CD14-positive monocyte (primary cell): ENCODE data around the gene EPB41L4A. TPM values are rescaled to one million over a fixed set of nuclear protein-coding genes. Genes with fewer than 3 reads are reported as not detected.

Source experiments
- DNase-seq, 3 donors: peaks; one replicate each; pipeline ENCODE4 v3.0.0-alpha.2; 2011 to 2022
- H2AFZ ChIP-seq: 2 replicates; pipeline ENCODE4 v1.6.0; 2012; ENCODE audit warnings: mild to moderate bottlenecking, low read depth, low read length, inconsistent platforms; ENCODE audit not compliant: insufficient read depth, poor library complexity, severe bottlenecking
- H3K27ac ChIP-seq, 2 donors: 1 replicate in 1 of 2; 2 replicates in 1 of 2; pipeline ENCODE4 v1.5.1; 2012 to 2013; ENCODE audit warnings: low read length in 2 of 2, control low read depth in 1 of 2, inconsistent platforms in 1 of 2, low read depth in 1 of 2, mild to moderate bottlenecking in 1 of 2
- H3K27me3 ChIP-seq, 2 donors: one replicate each; pipeline versions ENCODE4 v1.6.0 to v1.6.1; 2011 to 2013; ENCODE audit warnings: low read length in 2 of 2; ENCODE audit not compliant: control insufficient read depth in 2 of 2, insufficient read depth in 2 of 2
- H3K36me3 ChIP-seq, 2 donors: replicated peaks in 1 of 2; 1 replicate in 1 of 2; 2 replicates in 1 of 2; pipeline versions ENCODE4 v1.5.1 to v1.6.1; 2012 to 2013; ENCODE audit warnings: low read length in 2 of 2, control low read depth in 1 of 2, inconsistent platforms in 1 of 2, mild to moderate bottlenecking in 1 of 2; ENCODE audit not compliant: insufficient read depth in 2 of 2, control insufficient read depth in 1 of 2
- H3K4me1 ChIP-seq, 2 donors: 1 replicate in 1 of 2; 2 replicates in 1 of 2; pipeline versions ENCODE4 v1.5.1 to v1.6.1; 2012 to 2013; ENCODE audit warnings: low read length in 2 of 2, control low read depth in 1 of 2, inconsistent platforms in 1 of 2, mild to moderate bottlenecking in 1 of 2, moderate library complexity in 1 of 2; ENCODE audit not compliant: insufficient read depth in 2 of 2, control insufficient read depth in 1 of 2
- H3K4me2 ChIP-seq: replicated peaks from 2 replicates; pipeline ENCODE3; 2012; ENCODE audit warnings: low read length, moderate library complexity, mild to moderate bottlenecking; ENCODE audit not compliant: poor library complexity, severe bottlenecking; ENCODE audit errors: extremely low read depth
- H3K4me3 ChIP-seq, 3 experiments: fragments of 200-600 bp in 1 of 3; sonication (generic) in 1 of 3; replicated peaks in 1 of 3; 1 replicate in 2 of 3; 2 replicates in 1 of 3; pipeline ENCODE4 v1.5.1; 2011 to 2013; ENCODE audit warnings: low read length in 3 of 3, mild to moderate bottlenecking in 3 of 3, control low read depth in 2 of 3, low read depth in 2 of 3, inconsistent platforms in 1 of 3, moderate library complexity in 1 of 3
- H3K79me2 ChIP-seq: 2 replicates; pipeline ENCODE4 v1.6.0; 2012; ENCODE audit warnings: mild to moderate bottlenecking, control low read depth, inconsistent platforms, low read length, moderate library complexity; ENCODE audit not compliant: insufficient read depth
- H3K9ac ChIP-seq: 2 replicates; pipeline ENCODE4 v1.6.0; 2017; ENCODE audit warnings: low read length, mild to moderate bottlenecking; ENCODE audit not compliant: insufficient read depth, poor library complexity, severe bottlenecking
- H3K9me3 ChIP-seq, 2 donors: replicated peaks in 1 of 2; 1 replicate in 1 of 2; 2 replicates in 1 of 2; pipeline versions ENCODE4 v1.5.1 to v1.6.1; 2012 to 2013; ENCODE audit warnings: low read length in 2 of 2, control low read depth in 1 of 2; ENCODE audit not compliant: control insufficient read depth in 1 of 2, insufficient read depth in 1 of 2
- H4K20me1 ChIP-seq: 2 replicates; pipeline ENCODE4 v1.6.0; 2012; ENCODE audit warnings: mild to moderate bottlenecking, low read length, control low read depth, moderate library complexity; ENCODE audit not compliant: insufficient read depth
- H3K27ac Mint-ChIP-seq, 7 donors: one replicate each; pipeline ENCODE4 v1.8.0; 2020; ENCODE audit warnings: mild to moderate bottlenecking in 7 of 7, mixed read lengths in 7 of 7, moderate library complexity in 6 of 7, inconsistent platforms in 2 of 7
- H3K27me3 Mint-ChIP-seq, 3 donors: one replicate each; pipeline ENCODE4 v1.8.0; 2021 to 2022; ENCODE audit warnings: low read depth in 3 of 3, mild to moderate bottlenecking in 3 of 3, mixed read lengths in 3 of 3, moderate library complexity in 3 of 3, inconsistent platforms in 1 of 3
- H3K36me3 Mint-ChIP-seq, 2 donors: one replicate each; pipeline ENCODE4 v1.8.0; 2020; ENCODE audit warnings: mixed read lengths in 2 of 2, inconsistent platforms in 1 of 2, mild to moderate bottlenecking in 1 of 2
- H3K4me1 Mint-ChIP-seq: one replicate; pipeline ENCODE4 v1.8.0; 2020; ENCODE audit warnings: mild to moderate bottlenecking, mixed read lengths
- H3K4me3 Mint-ChIP-seq, 2 donors: one replicate each; pipeline ENCODE4 v1.8.0; 2020; ENCODE audit warnings: mild to moderate bottlenecking in 2 of 2, mixed read lengths in 2 of 2, moderate library complexity in 1 of 2
- H3K9me3 Mint-ChIP-seq, 7 donors: one replicate each; pipeline ENCODE4 v1.8.0; 2020 to 2022; ENCODE audit warnings: mixed read lengths in 7 of 7, mild to moderate bottlenecking in 6 of 7, moderate library complexity in 6 of 7, inconsistent platforms in 2 of 7
- WGBS: methylation state at CpG from one replicate; pipeline ENCODE4 v1.1.5; 2013; ENCODE audit warnings: missing lambda C conversion rate; ENCODE audit not compliant: insufficient coverage; 5-methylcytosine and 5-hydroxymethylcytosine counted together
- intact Hi-C, 2 donors: fragments of 100-400 bp; cut with micrococcal nuclease; formaldehyde crosslinking; loops; one replicate each; pipeline versions ENCODE4 v1.15.0 to v1.15.1; 2023
- polyA plus RNA-seq, 3 donors: library from polyadenylated mRNA; depleted of rRNA in 1 of 3; unstranded in 2 of 3; stranded (reverse) in 1 of 3; fragments of 300-500 nt in 2 of 3; fragments of >200 nt in 1 of 3; fragmentation: Illumina TruSeq in 2 of 3; gene quantifications; 1 replicate in 2 of 3; 2 replicates in 1 of 3; pipeline ENCODE4 v1.2.3, GENCODE V29; 2012 to 2021
- TF ChIP-seq, protein P1 (sequence below): fragments of 200-600 bp; IDR thresholded peaks from one replicate; pipeline ENCODE4 v1.8.0; 2022; ENCODE audit warnings: antibody characterized with exemption, mild to moderate bottlenecking

Gene EPB41L4A
- polyA plus RNA-seq, 3 donors: 0.01 to 0.05 TPM; not detected in 1

DNA sequence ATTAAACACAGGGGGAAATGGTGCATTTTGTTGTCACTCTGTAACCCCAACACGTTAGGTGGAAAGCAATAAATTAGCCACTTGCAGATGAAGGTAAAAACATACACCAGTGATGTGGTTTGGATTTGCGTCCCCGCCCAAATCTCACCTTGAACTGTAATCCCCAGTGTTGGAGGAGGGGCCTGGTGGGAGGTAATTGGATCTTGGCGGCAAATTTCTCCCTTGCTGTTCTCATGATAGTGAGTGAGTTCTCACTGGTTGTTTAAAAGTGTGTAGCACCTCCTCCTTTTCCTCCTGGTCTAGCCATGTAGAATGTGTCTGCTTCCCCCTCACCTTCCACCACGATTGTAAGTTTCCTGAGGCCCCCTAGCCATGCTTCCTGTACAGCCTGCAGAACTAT is 17.2 kb downstream of the EPB41L4A start:
- Mint-ChIP-seq H3K4me1 (no peaks in the 10 kb centered on the region), H3K27ac (no peak overlapping the region), H3K36me3 (no peaks in the 10 kb centered on the region), H3K4me3 (no peak overlapping the region), H3K27me3 (peaks cover 0 to 6% (median 0%) of the 10 kb centered on the region in 3 donors), H3K9me3 (peaks cover 0 to 5% (median 3%) of the 10 kb centered on the region in 7 donors)
- no peak overlapping the region for H3K27ac ChIP-seq
- no peak overlapping the region for H3K9ac ChIP-seq
- intact Hi-C loops: no loop called here
- no peak for DNase-seq
- H3K4me2 ChIP-seq: no peak overlapping the region
- no peak overlapping the region for H3K4me3 ChIP-seq
- no peak overlapping the region for H2AFZ ChIP-seq
- no peaks in the 10 kb centered on the region for H3K4me1 ChIP-seq
- no peaks in the 10 kb centered on the region for H3K36me3 ChIP-seq
- no peaks in the 10 kb centered on the region for H3K9me3 ChIP-seq
- H3K79me2 ChIP-seq: no peaks in the 10 kb centered on the region
- H3K27me3 ChIP-seq: peaks cover 0 to 2% of the 10 kb centered on the region in 2 donors
- 0% methylated on average over 1 of the region's 5 CpGs for WGBS
- H4K20me1 ChIP-seq: no peaks in the 10 kb centered on the region
- TF ChIP-seq, protein P1, sequence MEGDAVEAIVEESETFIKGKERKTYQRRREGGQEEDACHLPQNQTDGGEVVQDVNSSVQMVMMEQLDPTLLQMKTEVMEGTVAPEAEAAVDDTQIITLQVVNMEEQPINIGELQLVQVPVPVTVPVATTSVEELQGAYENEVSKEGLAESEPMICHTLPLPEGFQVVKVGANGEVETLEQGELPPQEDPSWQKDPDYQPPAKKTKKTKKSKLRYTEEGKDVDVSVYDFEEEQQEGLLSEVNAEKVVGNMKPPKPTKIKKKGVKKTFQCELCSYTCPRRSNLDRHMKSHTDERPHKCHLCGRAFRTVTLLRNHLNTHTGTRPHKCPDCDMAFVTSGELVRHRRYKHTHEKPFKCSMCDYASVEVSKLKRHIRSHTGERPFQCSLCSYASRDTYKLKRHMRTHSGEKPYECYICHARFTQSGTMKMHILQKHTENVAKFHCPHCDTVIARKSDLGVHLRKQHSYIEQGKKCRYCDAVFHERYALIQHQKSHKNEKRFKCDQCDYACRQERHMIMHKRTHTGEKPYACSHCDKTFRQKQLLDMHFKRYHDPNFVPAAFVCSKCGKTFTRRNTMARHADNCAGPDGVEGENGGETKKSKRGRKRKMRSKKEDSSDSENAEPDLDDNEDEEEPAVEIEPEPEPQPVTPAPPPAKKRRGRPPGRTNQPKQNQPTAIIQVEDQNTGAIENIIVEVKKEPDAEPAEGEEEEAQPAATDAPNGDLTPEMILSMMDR: no peak

DNA sequence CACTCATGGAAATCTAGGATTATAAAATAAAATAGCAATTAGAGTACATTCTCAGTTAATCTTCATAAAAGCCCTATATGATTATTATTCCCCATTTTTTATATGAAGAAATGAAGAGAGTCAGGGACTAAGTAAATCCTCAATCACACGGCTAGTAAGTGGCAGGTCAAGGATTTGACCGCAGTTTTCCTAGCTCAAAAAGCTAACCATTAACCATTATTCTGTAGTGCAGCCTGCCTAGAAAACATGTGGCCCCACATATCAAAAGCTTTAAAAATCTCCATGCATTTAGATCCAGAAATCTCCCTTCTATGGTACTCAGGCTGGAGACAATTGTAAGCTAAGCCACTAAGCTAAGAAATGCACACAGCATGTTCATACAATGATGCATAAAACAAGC is 21.4 kb downstream of the EPB41L4A start:
- no peak overlapping the region for H3K4me3 Mint-ChIP-seq
- H3K9me3 ChIP-seq: no peaks in the 10 kb centered on the region
- H3K36me3 ChIP-seq: no peaks in the 10 kb centered on the region
- H2AFZ ChIP-seq: no peak overlapping the region
- no peaks in the 10 kb centered on the region for H3K79me2 ChIP-seq
- H3K36me3 Mint-ChIP-seq: no peaks in the 10 kb centered on the region
- H4K20me1 ChIP-seq: no peaks in the 10 kb centered on the region
- no peaks in the 10 kb centered on the region for H3K4me1 ChIP-seq
- no CpG with 5 or more reads among the region's 2 CpGs for WGBS
- no peaks in the 10 kb centered on the region for H3K27me3 ChIP-seq
- H3K4me3 ChIP-seq: no peak overlapping the region
- H3K9ac ChIP-seq: no peak overlapping the region
- H3K27ac ChIP-seq: no peak overlapping the region
- no peak for DNase-seq
- peaks cover 0 to 8% (median 3%) of the 10 kb centered on the region in 7 donors for H3K9me3 Mint-ChIP-seq
- H3K27me3 Mint-ChIP-seq: peaks cover 0 to 5% (median 2%) of the 10 kb centered on the region in 3 donors
- H3K4me2 ChIP-seq: no peak overlapping the region
- TF ChIP-seq, protein P1: no peak
- no peaks in the 10 kb centered on the region for H3K4me1 Mint-ChIP-seq
- intact Hi-C loops: no loop called here
- no peak overlapping the region for H3K27ac Mint-ChIP-seq
